ENCODE data around the gene MALSU1. TPM values are rescaled to one million over a fixed set of nuclear protein-coding genes. Genes with fewer than 3 reads are reported as not detected.

Gene MALSU1
- total RNA-seq, 4 donors from 2014 or later: 83.8 to 112 (median 109) TPM

GRCh38 chr7:23285657-23286646 is 13.2 kb upstream of the MALSU1 start:
- in situ Hi-C loops (cut with MboI; ENCODE audit: low sequenced_read_pairs in 4 of 4): no loop called here
- no peaks in the 10 kb centered on the region for H3K27me3 ChIP-seq
- DNase-seq (no peak), ATAC-seq (no peak)
- H3K36me3 ChIP-seq: no peaks in the 10 kb centered on the region
- H3K27ac ChIP-seq: no peak overlapping the region
- intact Hi-C loops (cut with DNase I; ENCODE audit: low total_unique reads): no loop called here
- no peaks in the 10 kb centered on the region for H3K9me3 ChIP-seq
- H3K4me1 ChIP-seq: no peaks in the 10 kb centered on the region
- no peak overlapping the region for H3K4me3 ChIP-seq
- TF ChIP-seq POLR2A (IDR thresholded peaks at IDR 0.05): no peak
- no peak for TF ChIP-seq CTCF (IDR thresholded peaks at IDR 0.05 in 4 of 5, conservative IDR thresholded peaks at IDR 0.05 in 1 of 5)

GRCh38 chr7:23287612-23288011 is 11.5 kb upstream of the MALSU1 start:
- intact Hi-C loops (cut with DNase I; ENCODE audit: low total_unique reads): no loop called here
- Histone ChIP-seq H3K36me3 (no peaks in the 10 kb centered on the region), H3K4me1 (no peaks in the 10 kb centered on the region), H3K9me3 (no peaks in the 10 kb centered on the region), H3K27ac (no peak overlapping the region), H3K27me3 (no peaks in the 10 kb centered on the region), H3K4me3 (no peak overlapping the region)
- ATAC-seq (no peak), DNase-seq (no peak)
- in situ Hi-C loops (cut with MboI; ENCODE audit: low sequenced_read_pairs in 4 of 4): no loop called here
- TF ChIP-seq POLR2A (IDR thresholded peaks at IDR 0.05) (no peak), CTCF (IDR thresholded peaks at IDR 0.05 in 4 of 5, conservative IDR thresholded peaks at IDR 0.05 in 1 of 5) (no peak)

GRCh38 chr7:23290993-23291392 is 8.1 kb upstream of the MALSU1 start:
- in situ Hi-C loops (cut with MboI; ENCODE audit: low sequenced_read_pairs in 4 of 4): no loop called here
- TF ChIP-seq CTCF (IDR thresholded peaks at IDR 0.05 in 4 of 5, conservative IDR thresholded peaks at IDR 0.05 in 1 of 5) (no peak), POLR2A (IDR thresholded peaks at IDR 0.05) (no peak)
- H3K4me3 ChIP-seq: no peak overlapping the region
- H3K27me3 ChIP-seq: no peaks in the 10 kb centered on the region
- H3K9me3 ChIP-seq: no peaks in the 10 kb centered on the region
- intact Hi-C loops (cut with DNase I; ENCODE audit: low total_unique reads): no loop called here
- no peak overlapping the region for H3K27ac ChIP-seq
- no peaks in the 10 kb centered on the region for H3K36me3 ChIP-seq
- no peak for ATAC-seq
- no peak for DNase-seq
- H3K4me1 ChIP-seq: no peaks in the 10 kb centered on the region

GRCh38 chr7:23291957-23292560 is 7.1 kb upstream of the MALSU1 start:
- in situ Hi-C loops (cut with MboI; ENCODE audit: low sequenced_read_pairs in 4 of 4) (no loop called here), intact Hi-C loops (cut with DNase I; ENCODE audit: low total_unique reads) (no loop called here)
- Histone ChIP-seq H3K9me3 (no peaks in the 10 kb centered on the region), H3K27ac (no peak overlapping the region), H3K4me3 (no peak overlapping the region), H3K27me3 (no peaks in the 10 kb centered on the region), H3K4me1 (no peaks in the 10 kb centered on the region), H3K36me3 (no peaks in the 10 kb centered on the region)
- ATAC-seq (no peak), DNase-seq (no peak)
- TF ChIP-seq POLR2A (IDR thresholded peaks at IDR 0.05): no peak
- TF ChIP-seq CTCF (IDR thresholded peaks at IDR 0.05 in 4 of 5, conservative IDR thresholded peaks at IDR 0.05 in 1 of 5): no peak
